Omental fat pad (tissue), 4 donors: ENCODE results near the gene MYT1. TPM values are rescaled to one million over a fixed set of nuclear protein-coding genes. Genes with fewer than 3 reads are reported as not detected.
A peak's percentile ranks its signal among the peaks of the same experiment; 100 is the strongest.

Experiments
- ATAC-seq: fragments of 150-250 bp; one replicate; pipeline ENCODE4 v1.9.1; 2016; ENCODE audit warnings: mild to moderate bottlenecking, moderate library complexity; ENCODE audit not compliant: low FRiP score
- DNase-seq: peaks from one replicate; pipeline ENCODE4 v3.0.0-alpha.2; 2019; ENCODE audit warnings: low spot score
- CTCF ChIP-seq, 3 donors: fragments of 450-650 bp; IDR thresholded peaks; one replicate each; pipeline ENCODE4 v1.5.1; 2016 to 2017; ENCODE audit warnings: antibody characterized with exemption in 3 of 3, mild to moderate bottlenecking in 3 of 3, moderate library complexity in 2 of 3
- total RNA-seq, 4 donors: library from RNA; depleted of rRNA; stranded (reverse); fragments of >200 nt; gene quantifications; one replicate each; pipeline ENCODE4 v1.1.0, GENCODE V29; 2016

MYT1 gene
- total RNA-seq, 4 donors from 2014 or later, result not detected

GRCh38 chr20:64261138-64261537, 96.9 kb downstream of the MYT1 start:
- DNase-seq (no peak), ATAC-seq (peak; percentile 45)
- no peak for TF ChIP-seq CTCF (IDR thresholded peaks at IDR 0.05)

- DNase-seq (no peak), ATAC-seq (no peak)
- TF ChIP-seq CTCF (IDR thresholded peaks at IDR 0.05), result no peak
Observed at GRCh38 chr20:64264091-64264490, 99.8 kb downstream of the MYT1 start.

- no peak for DNase-seq
- TF ChIP-seq CTCF (IDR thresholded peaks at IDR 0.05), result no peak
- peak; percentile 45 for ATAC-seq
Observed at GRCh38 chr20:64265201-64265600, 100.9 kb downstream of the MYT1 start.

GRCh38 chr20:64266988-64267387, 102.7 kb downstream of the MYT1 start:
- DNase-seq, result no peak
- TF ChIP-seq CTCF (IDR thresholded peaks at IDR 0.05), result no peak
- ATAC-seq, result no peak

- DNase-seq (no peak), ATAC-seq (no peak)
- TF ChIP-seq CTCF (IDR thresholded peaks at IDR 0.05), result no peak
Observed at GRCh38 chr20:64268174-64268573, 103.9 kb downstream of the MYT1 start.

GRCh38 chr20:64269604-64270411, 105.6 kb downstream of the MYT1 start:
- ATAC-seq, result peak; percentile 25
- no peak for TF ChIP-seq CTCF (IDR thresholded peaks at IDR 0.05)
- DNase-seq, result no peak

- no peak for TF ChIP-seq CTCF (IDR thresholded peaks at IDR 0.05)
- DNase-seq, result no peak
Observed at GRCh38 chr20:64271636-64272035, 107.4 kb downstream of the MYT1 start.

More at GRCh38 chr20:64271636-64272035, 107.4 kb downstream of the MYT1 start:
- ATAC-seq, result no peak
